AG10803 (cell line): ENCODE results near the gene VSX1.

Source experiments
- DNase-seq: peaks from one replicate; pipeline ENCODE4 v3.0.0; 2010; ENCODE audit warnings: low read depth
- H3K4me3 ChIP-seq: 2 replicates; pipeline ENCODE4 v1.5.1; 2011; ENCODE audit warnings: mild to moderate bottlenecking, low read length, control low read depth
- CTCF ChIP-seq: conservative IDR thresholded peaks from 2 replicates; pipeline ENCODE4 v1.5.1; 2011; ENCODE audit warnings: mild to moderate bottlenecking, low read length, control low read depth, inconsistent platforms

VSX1 gene

GRCh38 chr20:25100914-25101313 is 19.0 kb upstream of the VSX1 start:
- H3K4me3 ChIP-seq = no peak overlapping the region
- DNase-seq = no peak
- TF ChIP-seq CTCF = no peak

DNA sequence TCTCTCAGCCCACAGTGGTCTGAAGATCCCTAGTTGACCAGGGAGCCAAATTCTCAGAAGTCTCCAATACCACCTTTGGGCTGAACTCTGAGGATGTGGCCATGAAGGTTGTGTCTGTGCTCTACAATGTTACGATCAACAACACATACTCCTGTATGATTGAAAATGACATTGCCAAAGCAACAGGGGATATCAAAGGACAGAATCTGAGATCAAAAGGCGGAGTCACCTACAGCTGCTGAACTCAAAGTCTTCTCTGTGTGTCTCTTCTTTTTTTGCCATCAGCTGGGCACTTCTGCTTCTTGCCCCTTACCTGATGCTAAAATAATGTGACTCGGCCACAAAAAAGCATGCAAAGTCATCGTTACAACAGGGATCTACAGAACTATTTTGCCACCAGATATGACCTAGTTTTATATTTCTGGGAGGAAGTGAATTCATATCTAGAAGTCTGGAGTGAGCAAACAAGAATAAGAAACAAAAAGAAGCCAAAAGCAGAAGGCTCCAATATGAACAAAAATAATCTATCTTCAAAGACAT is 17.7 kb upstream of the VSX1 start:
- DNase-seq = no peak
- H3K4me3 ChIP-seq = no peak overlapping the region
- no peak for TF ChIP-seq CTCF

- no peak overlapping the region for H3K4me3 ChIP-seq
- DNase-seq = no peak
- no peak for TF ChIP-seq CTCF
These were observed 15.6 kb upstream of the VSX1 start for GRCh38 chr20:25097498-25097897.

DNA sequence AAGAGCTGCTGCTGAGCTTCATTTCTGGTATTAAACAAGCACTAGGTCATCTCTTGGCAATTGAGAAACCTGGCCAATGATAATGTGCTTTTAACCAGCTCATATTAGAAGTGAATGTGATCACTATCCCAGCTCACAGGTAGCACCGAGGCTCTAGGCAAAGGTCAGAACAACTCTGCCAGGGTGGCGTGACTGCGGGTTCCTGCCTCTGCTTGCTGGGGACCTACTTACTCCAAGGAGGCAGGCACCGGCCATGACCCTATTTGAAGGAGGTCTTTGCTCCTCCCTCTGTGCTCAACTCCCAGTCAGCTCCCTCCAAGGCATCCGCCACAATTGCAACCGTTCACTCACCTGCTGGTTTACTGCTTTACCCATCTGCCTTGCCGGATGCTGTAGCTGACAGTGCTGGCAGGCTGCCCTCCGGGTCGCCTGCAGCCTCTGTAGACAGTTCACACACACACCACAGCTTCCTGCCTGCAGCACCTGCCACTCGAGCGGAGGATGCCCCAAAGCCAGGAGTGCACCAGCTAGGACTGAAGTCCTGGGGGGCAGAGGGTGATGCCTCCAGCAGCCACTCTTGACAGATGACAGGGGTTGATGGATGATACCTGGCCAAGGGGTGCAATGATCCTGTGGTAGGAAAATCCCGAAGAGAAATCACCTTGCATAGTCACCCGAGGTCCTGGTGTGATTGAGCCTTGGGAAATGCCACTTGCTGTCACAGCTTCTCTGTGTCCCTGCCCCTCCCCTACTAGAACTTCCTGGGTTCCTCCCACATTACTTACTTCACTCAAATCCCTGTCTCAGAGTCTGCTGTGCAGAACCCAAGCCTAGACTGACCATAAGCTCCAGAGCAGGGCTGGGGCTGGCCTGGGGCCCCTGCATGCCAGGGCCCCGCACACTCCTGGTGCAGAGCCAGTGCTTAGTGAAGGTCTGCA is 8.8 kb upstream of the VSX1 start:
- DNase-seq = no peak
- no peak for TF ChIP-seq CTCF
- no peak overlapping the region for H3K4me3 ChIP-seq

DNA sequence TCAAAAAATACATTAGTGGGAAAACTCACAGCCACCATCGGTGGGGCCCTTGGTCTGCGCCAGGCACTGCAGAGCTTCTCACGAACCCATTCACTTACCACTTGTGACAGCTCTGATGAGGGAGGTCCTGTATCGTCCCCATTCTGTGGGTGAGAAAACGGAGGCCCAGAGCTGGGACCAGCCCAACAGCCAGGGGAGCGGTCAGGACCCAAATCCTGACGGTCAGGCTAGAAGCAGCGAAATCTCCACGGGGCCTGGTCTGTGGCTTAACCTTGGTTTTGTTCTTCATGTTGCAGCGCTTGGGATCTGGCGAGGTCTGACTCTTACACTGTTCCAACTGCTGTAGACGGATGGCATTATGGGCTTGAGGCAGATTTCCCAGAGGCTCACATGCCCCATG is 7.7 kb upstream of the VSX1 start:
- no peak for DNase-seq
- TF ChIP-seq CTCF = no peak
- H3K4me3 ChIP-seq = no peak overlapping the region

DNA sequence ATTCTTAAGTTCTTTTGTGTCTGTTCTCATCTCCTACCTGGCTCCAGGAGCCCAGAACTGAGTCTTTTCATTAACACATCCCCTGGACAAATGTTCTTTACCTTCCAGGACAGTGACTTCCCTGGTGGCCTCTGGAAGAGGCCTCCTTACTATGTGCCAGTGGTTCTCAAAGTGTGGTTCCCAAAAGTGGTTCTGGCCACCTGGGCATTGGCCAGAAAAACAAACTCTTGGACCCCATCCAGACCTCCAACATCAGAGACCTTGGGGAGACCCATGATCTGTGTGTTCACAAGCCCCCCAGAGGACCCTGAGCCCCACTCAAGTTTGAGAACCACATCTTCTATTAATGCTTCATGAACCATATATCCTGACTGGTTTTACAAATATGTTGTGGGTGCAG is 7.2 kb upstream of the VSX1 start:
- no peak overlapping the region for H3K4me3 ChIP-seq
- TF ChIP-seq CTCF = no peak
- no peak for DNase-seq

- no peak overlapping the region for H3K4me3 ChIP-seq
- no peak for DNase-seq
- TF ChIP-seq CTCF = no peak
These were observed 6.3 kb upstream of the VSX1 start for GRCh38 chr20:25088267-25088666.
